SK-N-SH treated with all-trans-retinoic acid at 6 μM for 48 hours (cell line): ENCODE measurements around the gene NPPA.

ENCODE experiments used
- ARNTL ChIP-seq: fragments of 450-650 bp; formaldehyde crosslinking; IDR thresholded peaks from 2 replicates; pipeline ENCODE4 v1.5.0; 2020; ENCODE audit warnings: low read depth, mild to moderate bottlenecking, moderate library complexity, borderline replicate concordance
- BACH2 ChIP-seq: fragments of 250-450 bp; sonication (Bioruptor Pico); IDR thresholded peaks from 2 replicates; pipeline ENCODE4 v1.9.0; 2021; ENCODE audit warnings: mild to moderate bottlenecking, borderline replicate concordance
- ISL1 ChIP-seq: fragments of 250-450 bp; sonication (Bioruptor Pico); IDR thresholded peaks from 2 replicates; pipeline ENCODE4 v2.1.2; 2022; ENCODE audit warnings: mild to moderate bottlenecking, moderate library complexity
- OSR1 ChIP-seq: fragments of 250-450 bp; sonication (Bioruptor Pico); IDR thresholded peaks from 2 replicates; pipeline ENCODE4 v1.8.0; 2022; ENCODE audit warnings: moderate library complexity, mild to moderate bottlenecking, inconsistent platforms
- PPARA ChIP-seq: fragments of 250-450 bp; sonication (Bioruptor Pico); IDR thresholded peaks from 2 replicates; pipeline ENCODE4 v1.5.0; 2020; ENCODE audit warnings: mild to moderate bottlenecking, borderline replicate concordance
- TCF4 ChIP-seq: fragments of 250-450 bp; sonication (Bioruptor Pico); IDR thresholded peaks from 2 replicates; pipeline ENCODE4 v1.8.0; 2021; ENCODE audit warnings: mild to moderate bottlenecking, moderate library complexity, borderline replicate concordance
- TOX ChIP-seq: fragments of 250-450 bp; sonication (Bioruptor Pico); IDR thresholded peaks from 2 replicates; pipeline ENCODE4 v1.8.0; 2021; ENCODE audit warnings: mild to moderate bottlenecking, moderate library complexity, borderline replicate concordance
- ZC3H10 ChIP-seq: fragments of 250-450 bp; sonication (Bioruptor Pico); IDR thresholded peaks from 2 replicates; pipeline ENCODE4 v1.5.1; 2021; ENCODE audit warnings: mild to moderate bottlenecking, moderate library complexity
- ZFP3 ChIP-seq: fragments of 250-450 bp; sonication (Bioruptor Pico); IDR thresholded peaks from 2 replicates; pipeline ENCODE4 v1.5.0; 2020; ENCODE audit warnings: mild to moderate bottlenecking, moderate library complexity
- ZFP30 ChIP-seq: fragments of 450-650 bp; formaldehyde crosslinking; IDR thresholded peaks from 2 replicates; pipeline ENCODE4 v1.5.0; 2022; ENCODE audit warnings: mild to moderate bottlenecking, moderate library complexity
- TF ChIP-seq, protein P1 (sequence below): fragments of 250-450 bp; sonication (Bioruptor Pico); IDR thresholded peaks from 2 replicates; pipeline ENCODE4 v1.8.0; 2020; ENCODE audit warnings: mild to moderate bottlenecking, moderate library complexity, borderline replicate concordance
- TF ChIP-seq, protein P2 (sequence below): fragments of 250-450 bp; sonication (Bioruptor Pico); IDR thresholded peaks from 2 replicates; pipeline ENCODE4 v1.8.0; 2021; ENCODE audit warnings: low read depth, mild to moderate bottlenecking, moderate library complexity, borderline replicate concordance

DNA sequence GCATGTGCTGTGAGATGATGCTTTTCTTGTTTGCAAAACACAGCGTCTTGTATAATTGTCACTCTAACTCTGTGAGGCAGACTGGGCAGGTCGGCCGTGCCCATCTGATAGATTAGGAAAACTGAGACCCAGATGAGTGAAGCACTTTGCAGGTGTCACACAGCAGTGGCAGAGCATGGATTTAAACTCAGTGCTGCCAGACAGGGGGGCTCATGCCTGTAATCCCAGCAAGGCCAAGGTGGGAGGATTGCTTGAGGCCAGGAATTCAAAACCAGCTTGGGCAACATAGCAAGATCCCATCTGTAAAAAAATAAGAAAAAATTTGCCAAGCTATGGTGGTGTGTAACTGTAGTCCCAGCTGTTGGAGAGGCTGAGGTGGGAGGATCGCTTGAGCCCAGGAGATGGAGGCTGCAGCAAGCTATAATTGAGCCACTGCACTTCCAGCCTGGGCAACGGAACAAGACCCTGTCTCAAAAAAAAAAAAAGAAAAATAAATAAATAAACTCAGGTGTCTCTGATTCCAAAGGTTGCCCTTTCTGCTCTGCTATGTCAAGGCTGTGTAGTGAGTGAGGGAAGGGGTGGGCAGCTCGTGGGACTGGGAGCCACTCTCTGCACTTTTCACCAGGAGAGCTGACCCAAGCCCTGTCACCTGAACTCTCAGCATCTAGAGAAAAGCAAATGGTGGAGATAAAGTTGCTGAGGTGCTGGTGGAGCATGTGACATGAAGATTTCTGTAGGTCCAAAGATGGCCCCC is 44.0 kb upstream of the NPPA start:
- no peak for TF ChIP-seq PPARA (CRISPR knock-in tag)
- no peak for TF ChIP-seq ZFP3 (CRISPR knock-in tag)
- TF ChIP-seq BACH2 (CRISPR knock-in tag), result no peak
- TF ChIP-seq ZFP30, result no peak
- TF ChIP-seq ARNTL (CRISPR knock-in tag), result no peak
- TF ChIP-seq OSR1, result no peak
- no peak for TF ChIP-seq TOX (CRISPR knock-in tag)
- no peak for TF ChIP-seq ISL1 (CRISPR knock-in tag)
- TF ChIP-seq ZC3H10 (CRISPR knock-in tag), result no peak
- TF ChIP-seq TCF4 (CRISPR knock-in tag), result no peak
- TF ChIP-seq, protein P1, sequence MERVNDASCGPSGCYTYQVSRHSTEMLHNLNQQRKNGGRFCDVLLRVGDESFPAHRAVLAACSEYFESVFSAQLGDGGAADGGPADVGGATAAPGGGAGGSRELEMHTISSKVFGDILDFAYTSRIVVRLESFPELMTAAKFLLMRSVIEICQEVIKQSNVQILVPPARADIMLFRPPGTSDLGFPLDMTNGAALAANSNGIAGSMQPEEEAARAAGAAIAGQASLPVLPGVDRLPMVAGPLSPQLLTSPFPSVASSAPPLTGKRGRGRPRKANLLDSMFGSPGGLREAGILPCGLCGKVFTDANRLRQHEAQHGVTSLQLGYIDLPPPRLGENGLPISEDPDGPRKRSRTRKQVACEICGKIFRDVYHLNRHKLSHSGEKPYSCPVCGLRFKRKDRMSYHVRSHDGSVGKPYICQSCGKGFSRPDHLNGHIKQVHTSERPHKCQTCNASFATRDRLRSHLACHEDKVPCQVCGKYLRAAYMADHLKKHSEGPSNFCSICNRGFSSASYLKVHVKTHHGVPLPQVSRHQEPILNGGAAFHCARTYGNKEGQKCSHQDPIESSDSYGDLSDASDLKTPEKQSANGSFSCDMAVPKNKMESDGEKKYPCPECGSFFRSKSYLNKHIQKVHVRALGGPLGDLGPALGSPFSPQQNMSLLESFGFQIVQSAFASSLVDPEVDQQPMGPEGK (CRISPR knock-in tag), result no peak
- TF ChIP-seq, protein P2, sequence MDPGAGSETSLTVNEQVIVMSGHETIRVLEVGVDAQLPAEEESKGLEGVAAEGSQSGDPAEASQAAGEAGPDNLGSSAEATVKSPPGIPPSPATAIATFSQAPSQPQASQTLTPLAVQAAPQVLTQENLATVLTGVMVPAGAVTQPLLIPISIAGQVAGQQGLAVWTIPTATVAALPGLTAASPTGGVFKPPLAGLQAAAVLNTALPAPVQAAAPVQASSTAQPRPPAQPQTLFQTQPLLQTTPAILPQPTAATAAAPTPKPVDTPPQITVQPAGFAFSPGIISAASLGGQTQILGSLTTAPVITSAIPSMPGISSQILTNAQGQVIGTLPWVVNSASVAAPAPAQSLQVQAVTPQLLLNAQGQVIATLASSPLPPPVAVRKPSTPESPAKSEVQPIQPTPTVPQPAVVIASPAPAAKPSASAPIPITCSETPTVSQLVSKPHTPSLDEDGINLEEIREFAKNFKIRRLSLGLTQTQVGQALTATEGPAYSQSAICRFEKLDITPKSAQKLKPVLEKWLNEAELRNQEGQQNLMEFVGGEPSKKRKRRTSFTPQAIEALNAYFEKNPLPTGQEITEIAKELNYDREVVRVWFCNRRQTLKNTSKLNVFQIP, result no peak
